Measurements from ENCODE around the gene PARN.

PARN gene

GRCh38 chr16:14505846-14506245 lies 124.2 kb downstream of the PARN start:
- H3K4me3 ChIP-seq (ENCODE audit: low read depth, low read length), result no peak overlapping the region
- peak; percentile 43 for DNase-seq (ENCODE audit: low read depth)

- peak; percentile 54 for DNase-seq (ENCODE audit: low read depth)
- no peak overlapping the region for H3K4me3 ChIP-seq (ENCODE audit: low read depth, low read length)
Observed at GRCh38 chr16:14502932-14503741, 126.9 kb downstream of the PARN start.

GRCh38 chr16:14502256-14502875 lies 127.7 kb downstream of the PARN start:
- H3K4me3 ChIP-seq (ENCODE audit: low read depth, low read length), result no peak overlapping the region
- no peak for DNase-seq (ENCODE audit: low read depth)

GRCh38 chr16:14501331-14502255 lies 128.5 kb downstream of the PARN start:
- H3K4me3 ChIP-seq (ENCODE audit: low read depth, low read length), result no peak overlapping the region
- peak; percentile 92 for DNase-seq (ENCODE audit: low read depth)

- H3K4me3 ChIP-seq (ENCODE audit: low read depth, low read length), result no peak overlapping the region
- peak; percentile 13 for DNase-seq (ENCODE audit: low read depth)
Observed at GRCh38 chr16:14500791-14501190, 129.3 kb downstream of the PARN start.

- H3K4me3 ChIP-seq (ENCODE audit: low read depth, low read length), result no peak overlapping the region
Observed at GRCh38 chr16:14499110-14499509, 130.9 kb downstream of the PARN start.

GRCh38 chr16:14497245-14498082 lies 132.6 kb downstream of the PARN start:
- DNase-seq (ENCODE audit: low read depth), result no peak

More at GRCh38 chr16:14499110-14499509, 130.9 kb downstream of the PARN start:
- no peak for DNase-seq (ENCODE audit: low read depth)

GRCh38 chr16:14496786-14497185 lies 133.3 kb downstream of the PARN start:
- no peak overlapping the region for H3K4me3 ChIP-seq (ENCODE audit: low read depth, low read length)

More at GRCh38 chr16:14497245-14498082, 132.6 kb downstream of the PARN start:
- H3K4me3 ChIP-seq (ENCODE audit: low read depth, low read length), result no peak overlapping the region

GRCh38 chr16:14496047-14496770 lies 133.9 kb downstream of the PARN start:
- no peak for DNase-seq (ENCODE audit: low read depth)
- no peak overlapping the region for H3K4me3 ChIP-seq (ENCODE audit: low read depth, low read length)

More at GRCh38 chr16:14496786-14497185, 133.3 kb downstream of the PARN start:
- DNase-seq (ENCODE audit: low read depth), result no peak

- H3K4me3 ChIP-seq (ENCODE audit: low read depth, low read length), result no peak overlapping the region
- DNase-seq (ENCODE audit: low read depth), result no peak
Observed at GRCh38 chr16:14495213-14496046, 134.6 kb downstream of the PARN start.

- DNase-seq (ENCODE audit: low read depth), result no peak
- no peak overlapping the region for H3K4me3 ChIP-seq (ENCODE audit: low read depth, low read length)
Observed at GRCh38 chr16:14494396-14494966, 135.6 kb downstream of the PARN start.

GRCh38 chr16:14493791-14494190 lies 136.3 kb downstream of the PARN start:
- no peak overlapping the region for H3K4me3 ChIP-seq (ENCODE audit: low read depth, low read length)
- no peak for DNase-seq (ENCODE audit: low read depth)

GRCh38 chr16:14492614-14493013 lies 137.4 kb downstream of the PARN start:
- no peak overlapping the region for H3K4me3 ChIP-seq (ENCODE audit: low read depth, low read length)
- DNase-seq (ENCODE audit: low read depth), result no peak

- no peak for DNase-seq (ENCODE audit: low read depth)
Observed at GRCh38 chr16:14491861-14492529, 138.1 kb downstream of the PARN start.

GRCh38 chr16:14490235-14490634 lies 139.8 kb downstream of the PARN start:
- DNase-seq (ENCODE audit: low read depth), result no peak
- H3K4me3 ChIP-seq (ENCODE audit: low read depth, low read length), result no peak overlapping the region

More at GRCh38 chr16:14491861-14492529, 138.1 kb downstream of the PARN start:
- H3K4me3 ChIP-seq (ENCODE audit: low read depth, low read length), result no peak overlapping the region

- no peak for DNase-seq (ENCODE audit: low read depth)
- H3K4me3 ChIP-seq (ENCODE audit: low read depth, low read length), result no peak overlapping the region
Observed at GRCh38 chr16:14489460-14489859, 140.6 kb downstream of the PARN start.

- H3K4me3 ChIP-seq (ENCODE audit: low read depth, low read length), result no peak overlapping the region
- DNase-seq (ENCODE audit: low read depth), result no peak
Observed at GRCh38 chr16:14487579-14487978, 142.5 kb downstream of the PARN start.
